OCI-LY3 (cell line): ENCODE measurements around the gene FCGR3B.
"Not testable (repeated sequence)": the region's sequence is repeated elsewhere in the genome, so short reads cannot be mapped to it uniquely, and the experiment has no call there.

Experiments used
- CTCF ChIP-seq: fragments of 200-600, 300-600 bp; sonication (generic); IDR thresholded peaks from 2 replicates; pipeline ENCODE4 v1.5.1; 2014; ENCODE audit warnings: antibody characterized with exemption, low read length, low read depth
- EZH2phosphoT487 ChIP-seq: fragments of 200-600 bp; shearing (Covaris generic); IDR thresholded peaks from 2 replicates; pipeline ENCODE4 v1.6.1; 2018; ENCODE audit warnings: antibody characterized with exemption, mixed run types, low read depth

- not testable (repeated sequence) for TF ChIP-seq CTCF, EZH2phosphoT487
Measured at GRCh38 chr1:161613142-161613514, 17.8 kb downstream of the FCGR3B start.
